Activated T-cell treated with anti-CD3 and anti-CD28 coated beads for 48 hours (primary cell): ENCODE results near the gene UGT8.

ENCODE experiments used
- DNase-seq: peaks from one replicate; pipeline ENCODE4 v3.0.0-alpha.2; 2020; ENCODE audit warnings: low read depth

Gene UGT8

DNA sequence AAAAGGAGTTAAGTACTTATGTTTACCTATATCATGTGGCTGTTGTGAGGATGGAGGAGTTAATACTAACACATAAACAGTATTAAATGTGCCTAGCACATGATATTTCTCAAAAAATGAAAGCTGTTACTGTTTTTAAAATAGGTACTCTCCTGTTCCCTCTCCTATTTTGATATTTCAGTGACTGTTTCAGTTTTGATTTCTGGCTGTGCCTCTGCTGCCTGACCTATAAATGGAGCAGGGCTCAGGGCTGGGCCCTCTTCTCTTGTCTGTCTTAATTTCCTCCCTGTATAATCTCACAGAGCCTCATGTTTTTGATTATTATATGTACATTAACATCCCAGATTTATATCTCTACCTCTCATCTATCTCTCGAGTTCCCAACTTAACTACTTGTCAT, 93.3 kb downstream of the UGT8 start:
- no peak for DNase-seq

- DNase-seq, result no peak
Observed at GRCh38 chr4:114692958-114693357, 94.4 kb downstream of the UGT8 start.

GRCh38 chr4:114694770-114695169, 96.2 kb downstream of the UGT8 start:
- DNase-seq, result no peak

GRCh38 chr4:114698231-114698630, 99.6 kb downstream of the UGT8 start:
- no peak for DNase-seq

GRCh38 chr4:114701491-114701890, 102.9 kb downstream of the UGT8 start:
- DNase-seq, result no peak

DNA sequence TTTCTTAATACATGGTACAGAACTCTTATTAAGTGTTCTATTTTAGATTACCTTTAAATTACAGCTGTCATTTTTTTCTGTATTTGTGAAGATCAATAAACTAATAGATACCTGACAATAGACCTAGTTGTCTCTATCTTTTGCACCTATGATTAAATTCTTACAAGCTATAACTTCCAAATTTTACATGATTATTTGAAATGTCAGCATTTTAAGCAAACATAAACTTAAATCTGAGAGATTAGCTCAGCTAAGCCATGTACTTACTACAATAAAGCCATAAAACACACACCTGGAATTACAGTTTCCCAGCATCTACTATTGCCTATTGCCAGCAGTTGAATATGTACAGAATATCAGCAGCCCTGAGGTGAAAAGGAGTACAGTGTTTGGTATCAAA, 118.8 kb downstream of the UGT8 start:
- no peak for DNase-seq

GRCh38 chr4:114725066-114725465, 126.5 kb downstream of the UGT8 start:
- no peak for DNase-seq

GRCh38 chr4:114727461-114727860, 128.9 kb downstream of the UGT8 start:
- no peak for DNase-seq
